ENCODE results near the gene GOLGA6C. TPM values are rescaled to one million over a fixed set of nuclear protein-coding genes. Genes with fewer than 3 reads are reported as not detected.
"Not testable (repeated sequence)": the region's sequence is repeated elsewhere in the genome, so short reads cannot be mapped to it uniquely, and the experiment has no call there.

The GOLGA6C gene
- polyA plus RNA-seq, 1 donor (not counting 4 experiments of a cell fraction or from before 2014, with no cell fraction given), result not detected

- Histone ChIP-seq H3K4me1 (ENCODE audit: control insufficient read depth, extremely low read depth, insufficient read depth, low read length) (no peaks in the 10 kb centered on the region), H3K9ac (ENCODE audit: control insufficient read depth, extremely low read depth, insufficient read depth, low read length) (no peak overlapping the region), H4K20me1 (ENCODE audit: control insufficient read depth, extremely low read depth, insufficient read depth, low read length) (no peaks in the 10 kb centered on the region), H3K4me3 (ENCODE audit: control insufficient read depth in 2 of 3, extremely low read depth in 1 of 3, insufficient read depth in 2 of 3, low read depth in 1 of 3, low read length in 3 of 3) (no peak overlapping the region), H3K79me2 (ENCODE audit: control insufficient read depth, insufficient read depth, low read length) (no peaks in the 10 kb centered on the region), H3K27ac (ENCODE audit: control insufficient read depth, insufficient read depth, low read length) (no peak overlapping the region), H3K27me3 (ENCODE audit: control insufficient read depth, extremely low read depth, insufficient read depth, low read length) (peaks cover 20% of the 10 kb centered on the region), H3K4me2 (ENCODE audit: control insufficient read depth, extremely low read depth, insufficient read depth, low read depth, low read length) (no peak overlapping the region), H3K36me3 (ENCODE audit: control insufficient read depth in 2 of 2, extremely low read depth in 1 of 2, insufficient read depth in 2 of 2, low read length in 2 of 2) (no peaks in the 10 kb centered on the region), H2AFZ (ENCODE audit: control insufficient read depth, low read length) (no peak overlapping the region), H3K9me3 (ENCODE audit: control insufficient read depth, low read depth, low read length) (no peaks in the 10 kb centered on the region), H3K9me1 (ENCODE audit: control insufficient read depth, extremely low read depth, insufficient read depth, low read length) (no peaks in the 10 kb centered on the region)
- DNase-seq (ENCODE audit: low read depth, low spot score) (no peak), FAIRE-seq (no peak)
- TF ChIP-seq CTCF (optimal IDR thresholded peaks at IDR 0.05 in 1 of 3, IDR thresholded peaks at IDR 0.05 in 1 of 3, conservative IDR thresholded peaks at IDR 0.05 in 1 of 3; ENCODE audit: extremely low read depth in 1 of 3, insufficient read depth in 2 of 3, low read length in 3 of 3) (no peak), EZH2 (IDR thresholded peaks at IDR 0.05; ENCODE audit: low read length) (no peak)
- dilution Hi-C loops (cut with MboI; ENCODE audit: extremely low pct_ligation_motif_present, low sequenced_read_pairs), result no loop called here
These were observed 32.0 kb upstream of the GOLGA6C start for GRCh38 chr15:75225951-75226732.

DNA sequence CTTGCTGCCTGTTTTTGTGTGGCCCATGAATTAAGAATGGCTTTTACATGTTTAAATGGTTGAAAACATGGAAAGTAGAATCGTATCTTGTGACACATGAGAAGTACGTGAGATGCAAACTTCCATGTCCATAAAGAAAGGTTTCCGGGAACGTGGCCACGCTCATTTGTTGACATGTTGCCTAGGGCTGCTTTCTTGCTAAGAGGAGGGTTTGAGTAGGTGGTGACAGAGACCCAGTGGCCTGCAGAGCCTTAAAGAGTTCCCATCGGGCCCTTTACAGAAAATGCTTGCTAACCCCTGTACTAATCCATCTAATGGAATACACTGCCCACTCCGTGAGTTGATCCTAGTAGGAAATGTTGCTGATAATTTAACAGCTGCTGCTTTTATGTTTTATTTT lies 31.0 kb upstream of the GOLGA6C start:
- H4K20me1 ChIP-seq (ENCODE audit: control insufficient read depth, extremely low read depth, insufficient read depth, low read length); H3K4me3 ChIP-seq (ENCODE audit: control insufficient read depth in 2 of 3, extremely low read depth in 1 of 3, insufficient read depth in 2 of 3, low read depth in 1 of 3, low read length in 3 of 3); H3K9me3 ChIP-seq (ENCODE audit: control insufficient read depth, low read depth, low read length); H2AFZ ChIP-seq (ENCODE audit: control insufficient read depth, low read length); H3K79me2 ChIP-seq (ENCODE audit: control insufficient read depth, insufficient read depth, low read length); dilution Hi-C loops (cut with MboI; ENCODE audit: extremely low pct_ligation_motif_present, low sequenced_read_pairs); DNase-seq (ENCODE audit: low read depth, low spot score); H3K36me3 ChIP-seq (ENCODE audit: control insufficient read depth in 2 of 2, extremely low read depth in 1 of 2, insufficient read depth in 2 of 2, low read length in 2 of 2); H3K27ac ChIP-seq (ENCODE audit: control insufficient read depth, insufficient read depth, low read length); H3K4me1 ChIP-seq (ENCODE audit: control insufficient read depth, extremely low read depth, insufficient read depth, low read length); H3K9me1 ChIP-seq (ENCODE audit: control insufficient read depth, extremely low read depth, insufficient read depth, low read length); H3K4me2 ChIP-seq (ENCODE audit: control insufficient read depth, extremely low read depth, insufficient read depth, low read depth, low read length); H3K9ac ChIP-seq (ENCODE audit: control insufficient read depth, extremely low read depth, insufficient read depth, low read length); FAIRE-seq: not testable (repeated sequence)
- H3K27me3 ChIP-seq (ENCODE audit: control insufficient read depth, extremely low read depth, insufficient read depth, low read length), result peaks cover 20% of the 10 kb centered on the region
